BJ (cell line): ENCODE measurements around the gene MAP6. TPM values are rescaled to one million over a fixed set of nuclear protein-coding genes. Genes with fewer than 3 reads are reported as not detected.

Experiments used
- CTCF ChIA-PET: fragments of 350-600 bp; formaldehyde crosslinking; extraction: SDS; loops from one replicate; lab custom pipeline; 2021; ENCODE audit warnings: antibody characterized with exemption, inconsistent platforms; lab: Yijun Ruan, JAX
- POLR2A ChIA-PET: fragments of 300-600 bp; sonication (Branson Sonifier 250); formaldehyde crosslinking; extraction: SDS; loops from one replicate; lab custom pipeline; 2021; ENCODE audit warnings: antibody characterized with exemption; lab: Charles Lee
- DNase-seq: peaks from one replicate; pipeline ENCODE4 v3.0.0-alpha.2; 2011; ENCODE audit warnings: low read depth
- H3K27me3 ChIP-seq: 2 replicates; pipeline ENCODE4 v1.6.0; 2011; ENCODE audit warnings: low read length; ENCODE audit not compliant: control insufficient read depth, insufficient read depth
- H3K36me3 ChIP-seq: 2 replicates; pipeline ENCODE4 v1.5.1; 2011; ENCODE audit warnings: low read length; ENCODE audit not compliant: control insufficient read depth, insufficient read depth
- H3K4me3 ChIP-seq: 2 replicates; pipeline ENCODE4 v1.5.1; 2011; ENCODE audit warnings: low read depth, mild to moderate bottlenecking, control low read depth, low read length
- polyA plus RNA-seq: library from polyadenylated mRNA; depleted of rRNA; stranded (reverse); fragments of >200 nt; gene quantifications from 2 replicates; pipeline ENCODE4 v1.2.3, GENCODE V29; 2011
- TF ChIP-seq, protein P1 (sequence below): IDR thresholded peaks from 2 replicates; pipeline ENCODE4 v1.5.1; 2011; ENCODE audit warnings: low read depth, mild to moderate bottlenecking, control low read depth, inconsistent platforms, low read length, moderate library complexity; ENCODE audit not compliant: insufficient read depth

Gene MAP6
- polyA plus RNA-seq, 1 experiment: 12.3 TPM

DNA sequence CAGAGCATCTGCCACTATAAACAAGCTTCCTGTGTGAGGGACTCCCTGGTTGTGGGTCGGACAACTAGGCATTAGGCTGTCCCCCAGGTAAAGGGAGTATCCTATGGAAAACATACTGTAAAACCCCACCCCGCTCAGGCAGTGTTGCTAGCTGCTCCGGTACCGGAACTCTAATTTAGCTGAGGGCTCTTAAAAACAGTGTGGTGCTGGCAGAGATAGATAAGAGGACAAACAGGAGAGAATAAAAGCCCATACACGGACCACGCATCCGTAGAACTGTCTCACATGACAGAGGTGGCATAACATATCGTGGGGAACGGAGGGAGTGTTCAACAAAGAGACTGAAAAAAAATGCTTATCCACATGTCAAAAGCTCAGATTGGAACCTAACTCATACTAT lies 45.4 kb upstream of the MAP6 start:
- DNase-seq: no peak
- Histone ChIP-seq H3K4me3 (no peak overlapping the region), H3K27me3 (peaks cover 7% of the 10 kb centered on the region), H3K36me3 (no peaks in the 10 kb centered on the region)
- TF ChIP-seq, protein P1, sequence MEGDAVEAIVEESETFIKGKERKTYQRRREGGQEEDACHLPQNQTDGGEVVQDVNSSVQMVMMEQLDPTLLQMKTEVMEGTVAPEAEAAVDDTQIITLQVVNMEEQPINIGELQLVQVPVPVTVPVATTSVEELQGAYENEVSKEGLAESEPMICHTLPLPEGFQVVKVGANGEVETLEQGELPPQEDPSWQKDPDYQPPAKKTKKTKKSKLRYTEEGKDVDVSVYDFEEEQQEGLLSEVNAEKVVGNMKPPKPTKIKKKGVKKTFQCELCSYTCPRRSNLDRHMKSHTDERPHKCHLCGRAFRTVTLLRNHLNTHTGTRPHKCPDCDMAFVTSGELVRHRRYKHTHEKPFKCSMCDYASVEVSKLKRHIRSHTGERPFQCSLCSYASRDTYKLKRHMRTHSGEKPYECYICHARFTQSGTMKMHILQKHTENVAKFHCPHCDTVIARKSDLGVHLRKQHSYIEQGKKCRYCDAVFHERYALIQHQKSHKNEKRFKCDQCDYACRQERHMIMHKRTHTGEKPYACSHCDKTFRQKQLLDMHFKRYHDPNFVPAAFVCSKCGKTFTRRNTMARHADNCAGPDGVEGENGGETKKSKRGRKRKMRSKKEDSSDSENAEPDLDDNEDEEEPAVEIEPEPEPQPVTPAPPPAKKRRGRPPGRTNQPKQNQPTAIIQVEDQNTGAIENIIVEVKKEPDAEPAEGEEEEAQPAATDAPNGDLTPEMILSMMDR: no peak
- ChIA-PET CTCF (interaction anchor here (1.0 to 1.9 kb wide), 4 partner anchors 8 to 604 kb away, joined by 4 to 7 read pairs (median 5); no protein-coding TSS in a partner anchor), POLR2A (interaction anchor here (0.6 kb wide), 1 partner anchor 138 kb away, joined by 18 read pairs; no protein-coding TSS in a partner anchor)

- H3K27me3 ChIP-seq: no peaks in the 10 kb centered on the region
- TF ChIP-seq, protein P1: peak; percentile 95
- CTCF ChIA-PET: interaction anchor here (0.7 to 2.3 kb wide), 25 partner anchors 8 to 613 kb away, joined by 3 to 9 read pairs (median 4); no protein-coding TSS in a partner anchor
- DNase-seq: peak; percentile 4
- H3K4me3 ChIP-seq: no peak overlapping the region
- POLR2A ChIA-PET: no interaction called here
- H3K36me3 ChIP-seq: no peaks in the 10 kb centered on the region
These were observed 37.5 kb upstream of the MAP6 start for GRCh38 chr11:75706260-75706729.

DNA sequence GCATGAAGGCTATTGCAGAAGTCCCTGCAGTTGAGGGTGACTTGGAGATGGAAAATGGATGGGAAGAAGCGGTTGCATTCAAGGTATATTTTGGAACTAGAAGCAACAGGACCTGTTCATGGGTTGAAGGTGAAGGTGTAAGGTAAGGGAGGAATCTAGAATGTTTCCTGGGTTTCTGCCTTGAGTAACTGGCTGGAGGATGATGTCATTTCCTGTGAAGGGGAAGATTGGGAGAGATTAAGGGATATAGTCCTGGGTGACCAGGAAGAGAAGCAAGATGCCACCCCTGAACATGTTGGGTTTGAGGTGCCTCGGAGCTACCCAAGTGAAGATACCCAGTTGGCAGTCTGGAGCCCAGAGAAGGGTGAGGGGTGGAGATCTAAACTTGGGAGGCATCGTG lies 36.7 kb upstream of the MAP6 start:
- CTCF ChIA-PET: interaction anchor here (0.7 to 2.3 kb wide), 25 partner anchors 8 to 613 kb away, joined by 3 to 9 read pairs (median 4); no protein-coding TSS in a partner anchor
- TF ChIP-seq, protein P1: no peak
- no peaks in the 10 kb centered on the region for H3K36me3 ChIP-seq
- POLR2A ChIA-PET: no interaction called here
- DNase-seq: no peak
- no peak overlapping the region for H3K4me3 ChIP-seq
- H3K27me3 ChIP-seq: no peaks in the 10 kb centered on the region

- TF ChIP-seq, protein P1: no peak
- Histone ChIP-seq H3K4me3 (no peak overlapping the region), H3K27me3 (no peaks in the 10 kb centered on the region; the same call in 1 of the 2 replicates), H3K36me3 (no peaks in the 10 kb centered on the region)
- ChIA-PET CTCF (interaction anchor here (0.7 to 1.7 kb wide), 3 partner anchors 17 to 126 kb away, joined by 3 to 6 read pairs (median 4); no protein-coding TSS in a partner anchor), POLR2A (no interaction called here)
- DNase-seq: no peak
These were observed 34.9 kb upstream of the MAP6 start for GRCh38 chr11:75703695-75704237.

DNA sequence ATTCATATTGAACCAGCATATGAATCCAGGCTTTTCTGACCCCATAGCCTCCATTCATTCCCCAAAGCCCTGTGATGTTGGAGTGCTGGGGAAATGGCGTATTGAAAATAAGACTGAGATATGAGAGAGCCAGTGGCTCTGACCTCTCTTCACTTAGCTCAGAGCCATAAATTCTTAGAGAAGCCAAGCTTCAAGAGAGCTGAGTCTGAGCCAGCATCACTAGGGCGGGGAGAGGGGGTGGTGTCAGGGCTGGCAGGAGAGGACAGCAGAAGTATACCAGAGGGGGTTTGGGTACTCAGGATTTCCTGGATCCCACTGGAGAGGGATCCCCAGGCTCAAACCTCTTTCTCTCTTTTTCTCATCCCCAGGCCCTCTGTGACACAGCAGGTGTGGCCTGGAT lies 32.1 kb upstream of the MAP6 start:
- Histone ChIP-seq H3K4me3 (no peak overlapping the region), H3K27me3 (no peaks in the 10 kb centered on the region; the same call in 1 of the 2 replicates), H3K36me3 (no peaks in the 10 kb centered on the region)
- DNase-seq: no peak
- CTCF ChIA-PET: interaction anchor here (1.2 kb wide), 1 partner anchor 22 kb away, joined by 5 read pairs; no protein-coding TSS in a partner anchor
- TF ChIP-seq, protein P1: no peak
- POLR2A ChIA-PET: no interaction called here
